ENCODE data around the gene APOC4.
"Not testable (repeated sequence)": the region's sequence is repeated elsewhere in the genome, so short reads cannot be mapped to it uniquely, and the experiment has no call there.

APOC4 gene

DNA sequence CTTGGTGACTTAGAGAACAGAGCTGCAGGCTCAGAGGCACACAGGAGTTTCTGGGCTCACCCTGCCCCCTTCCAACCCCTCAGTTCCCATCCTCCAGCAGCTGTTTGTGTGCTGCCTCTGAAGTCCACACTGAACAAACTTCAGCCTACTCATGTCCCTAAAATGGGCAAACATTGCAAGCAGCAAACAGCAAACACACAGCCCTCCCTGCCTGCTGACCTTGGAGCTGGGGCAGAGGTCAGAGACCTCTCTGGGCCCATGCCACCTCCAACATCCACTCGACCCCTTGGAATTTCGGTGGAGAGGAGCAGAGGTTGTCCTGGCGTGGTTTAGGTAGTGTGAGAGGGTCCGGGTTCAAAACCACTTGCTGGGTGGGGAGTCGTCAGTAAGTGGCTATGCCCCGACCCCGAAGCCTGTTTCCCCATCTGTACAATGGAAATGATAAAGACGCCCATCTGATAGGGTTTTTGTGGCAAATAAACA, 17.8 kb upstream of the APOC4 start:
- no peak for DNase-seq

DNA sequence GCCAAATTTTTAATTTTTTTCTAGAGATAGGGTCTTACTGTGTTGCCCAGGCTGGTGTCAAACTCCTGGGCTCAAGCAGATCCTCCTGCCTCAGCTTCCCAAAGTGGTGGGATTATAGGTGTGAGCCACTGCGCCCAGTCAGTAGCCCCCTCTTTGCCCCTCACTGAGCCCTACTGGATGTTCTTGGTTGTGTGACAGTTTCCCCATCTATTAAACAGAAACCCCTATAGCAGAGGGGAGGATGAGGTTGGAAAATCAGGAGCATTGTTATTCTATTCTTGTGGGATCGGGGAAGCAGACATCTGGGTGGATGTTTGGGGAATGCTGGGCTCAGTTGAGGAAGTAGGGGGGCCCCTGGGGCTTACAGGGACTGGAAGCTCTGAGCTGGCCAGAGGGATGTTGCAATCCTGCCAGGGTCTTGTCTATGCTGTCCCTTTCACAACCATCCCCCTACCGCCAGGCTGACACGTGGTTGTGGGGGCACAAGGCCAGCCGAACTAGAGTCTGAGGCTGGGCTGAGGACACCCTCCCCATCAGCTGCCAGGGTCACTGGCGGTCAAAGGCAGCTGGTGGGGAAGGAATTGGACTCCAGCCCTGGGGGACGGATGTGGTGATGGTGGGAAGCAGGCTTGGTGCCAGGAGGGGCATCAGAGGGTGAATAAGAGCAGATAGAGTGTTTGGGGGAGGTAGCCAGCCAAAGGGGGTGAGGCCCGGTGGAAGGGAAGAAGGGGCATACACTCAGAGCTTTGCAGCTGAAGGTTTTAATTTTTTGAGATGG, 16.7 kb upstream of the APOC4 start:
- no peak for DNase-seq

DNA sequence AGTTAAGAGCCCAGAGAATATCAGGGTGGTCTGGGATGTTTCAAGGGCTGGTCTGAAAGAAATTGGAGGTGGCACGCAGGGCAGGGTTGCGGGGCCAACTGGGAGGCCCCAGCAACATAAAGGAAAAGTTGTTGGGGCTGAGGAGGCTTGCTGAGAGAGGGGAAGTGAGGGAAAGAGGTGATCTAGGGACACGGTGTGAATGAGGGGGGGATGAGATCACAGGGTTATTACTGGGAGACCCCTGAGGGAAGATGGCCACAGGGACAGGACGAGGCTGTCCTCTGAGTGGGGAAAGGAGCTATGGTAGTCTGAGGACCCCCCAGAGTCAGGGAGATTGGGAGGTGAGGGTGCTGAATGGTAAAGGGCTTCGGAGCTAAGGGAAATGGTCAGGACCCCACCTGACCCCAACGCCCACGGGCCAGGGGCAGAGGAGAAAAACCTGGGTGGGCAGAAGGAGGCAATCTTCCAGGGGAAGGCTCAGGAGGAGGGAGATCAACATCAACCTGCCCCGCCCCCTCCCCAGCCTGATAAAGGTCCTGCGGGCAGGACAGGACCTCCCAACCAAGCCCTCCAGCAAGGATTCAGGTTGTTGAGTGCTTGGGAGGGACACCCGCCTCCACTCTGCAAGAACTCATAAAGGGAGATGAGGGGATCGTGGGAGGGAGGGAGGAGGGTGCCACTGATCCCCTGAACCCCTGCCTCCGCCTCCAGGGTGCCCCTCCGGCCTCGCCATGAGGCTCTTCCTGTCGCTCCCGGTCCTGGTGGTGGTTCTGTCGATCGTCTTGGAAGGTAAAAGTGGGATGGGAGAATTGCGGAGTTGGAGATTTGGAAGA, 15.6 kb upstream of the APOC4 start:
- DNase-seq, result not testable (repeated sequence)

DNA sequence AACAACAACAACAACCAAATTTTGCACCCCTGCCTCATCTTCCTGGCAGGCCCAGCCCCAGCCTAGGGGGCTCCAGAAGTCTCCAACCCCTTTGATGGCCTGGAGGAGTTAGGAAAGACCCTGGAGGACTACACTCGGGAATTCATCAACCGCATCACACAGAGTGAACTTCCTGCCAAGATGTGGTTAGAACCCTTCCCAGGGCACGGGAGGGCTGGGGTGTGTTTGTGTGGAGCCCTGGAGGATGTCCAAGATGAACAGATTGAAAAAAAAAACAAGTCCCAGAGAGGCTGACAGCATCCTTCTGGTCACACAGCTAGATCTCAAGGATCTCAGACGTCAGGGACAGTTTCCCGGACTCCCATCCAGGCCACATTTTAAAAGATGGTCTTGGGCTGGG, 14.3 kb upstream of the APOC4 start:
- no peak for DNase-seq

DNA sequence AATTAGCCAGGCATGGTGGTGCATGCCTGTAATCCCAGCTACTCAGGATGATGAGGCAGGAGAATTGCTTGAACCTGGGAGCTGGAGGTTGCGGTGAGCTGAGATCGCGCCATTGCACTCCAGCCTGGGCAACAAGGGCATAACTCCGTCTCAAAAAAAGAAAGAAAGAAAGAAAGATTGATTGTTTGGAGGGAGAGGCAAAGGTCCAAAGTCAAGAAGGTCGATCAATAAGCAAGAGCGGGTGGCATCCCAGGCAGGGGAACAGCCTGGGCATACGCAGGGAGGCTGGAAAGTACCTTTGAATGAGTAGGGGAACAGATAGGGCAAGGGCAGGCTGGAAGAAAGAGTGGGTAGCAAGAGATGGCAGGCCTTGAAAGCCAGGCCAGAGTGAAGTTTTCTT, 11.9 kb upstream of the APOC4 start:
- no peak for DNase-seq

DNA sequence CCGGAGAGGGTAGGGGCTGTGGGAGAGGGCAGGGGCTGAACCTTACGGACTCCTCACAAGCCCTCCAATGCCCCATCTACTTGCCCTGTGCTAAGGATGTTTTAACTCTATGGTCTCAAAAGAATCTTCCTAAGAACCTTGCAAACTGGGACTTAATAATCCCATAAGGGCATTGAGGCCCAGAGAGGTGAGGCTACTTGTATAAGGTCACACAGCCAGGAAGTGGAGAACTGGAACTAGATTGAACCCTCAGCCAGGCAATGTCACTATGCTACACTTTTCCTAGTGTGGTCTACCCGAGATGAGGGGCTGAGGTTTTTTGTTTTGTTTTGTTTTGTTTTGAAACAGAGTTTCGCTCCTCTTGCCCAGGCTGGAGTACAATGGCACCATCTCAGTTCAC, 10.5 kb upstream of the APOC4 start:
- DNase-seq, result no peak

DNA sequence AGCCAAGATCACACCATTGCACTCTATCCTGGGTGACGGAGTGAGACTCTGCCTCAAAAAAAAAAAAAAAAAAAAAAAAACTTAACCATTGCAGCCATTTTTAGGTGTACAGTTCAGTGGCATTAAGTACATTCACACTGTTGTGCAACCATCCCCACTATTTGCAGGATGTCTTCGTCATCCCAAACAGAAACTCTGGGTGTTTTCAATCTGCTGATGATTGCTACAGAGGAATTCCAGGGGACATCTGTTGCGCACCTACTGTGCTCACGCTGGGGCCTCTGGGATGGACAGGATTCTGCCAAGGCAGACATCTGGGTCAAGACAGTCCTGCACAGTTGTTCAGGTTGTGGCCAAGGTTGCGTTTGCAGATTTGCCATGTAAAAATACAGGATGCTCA, 2.4 kb upstream of the APOC4 start:
- no peak for DNase-seq

DNA sequence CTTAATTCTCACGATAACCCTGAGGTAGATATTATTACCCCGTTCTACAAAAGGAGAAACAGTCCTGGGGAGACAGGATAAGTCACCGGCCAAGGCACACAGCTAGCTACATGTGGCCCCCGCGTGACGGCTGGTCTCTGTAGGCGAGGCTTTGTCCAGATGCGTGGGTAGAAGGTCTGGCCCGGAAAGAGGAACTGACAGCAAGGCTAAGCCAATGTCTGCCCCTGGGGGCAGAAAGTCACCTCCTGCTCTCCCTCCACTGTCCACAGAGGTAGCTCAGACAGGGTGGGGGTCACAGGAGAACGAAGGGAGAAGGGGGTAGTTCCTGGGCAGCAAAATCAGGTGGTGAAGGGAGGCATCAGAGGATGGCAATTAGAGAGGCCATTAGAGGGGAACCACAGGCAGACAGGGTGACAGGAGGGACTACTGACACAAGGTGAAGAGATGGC, 1.8 kb downstream of the APOC4 start:
- DNase-seq, result no peak

DNA sequence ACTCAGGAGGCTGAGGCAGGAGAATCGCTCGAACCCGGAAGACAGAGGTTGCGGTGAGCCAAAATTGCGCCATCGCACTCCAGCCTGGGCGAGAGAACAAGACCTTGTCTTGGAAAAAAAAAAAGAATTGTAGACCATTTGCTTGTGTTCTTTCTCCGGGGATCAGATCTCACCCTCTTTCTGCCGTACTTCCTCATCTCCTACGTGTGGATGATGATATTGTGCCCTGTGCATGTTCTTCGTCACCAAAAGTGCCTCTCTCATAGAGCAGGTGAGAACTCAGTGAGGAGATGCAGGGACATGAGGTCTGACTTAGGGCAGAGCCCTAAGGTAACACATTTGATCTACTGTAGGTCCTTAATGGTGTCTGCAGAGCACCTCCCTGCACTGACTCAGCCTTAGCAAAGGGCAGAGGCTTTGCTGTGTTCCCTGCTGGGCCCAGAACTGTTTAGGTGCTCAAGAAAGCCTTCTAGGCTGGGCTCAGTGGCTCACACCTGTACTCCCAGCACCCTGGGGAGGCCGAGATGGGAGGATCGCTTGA, 5.1 kb downstream of the APOC4 start:
- no peak for DNase-seq

DNA sequence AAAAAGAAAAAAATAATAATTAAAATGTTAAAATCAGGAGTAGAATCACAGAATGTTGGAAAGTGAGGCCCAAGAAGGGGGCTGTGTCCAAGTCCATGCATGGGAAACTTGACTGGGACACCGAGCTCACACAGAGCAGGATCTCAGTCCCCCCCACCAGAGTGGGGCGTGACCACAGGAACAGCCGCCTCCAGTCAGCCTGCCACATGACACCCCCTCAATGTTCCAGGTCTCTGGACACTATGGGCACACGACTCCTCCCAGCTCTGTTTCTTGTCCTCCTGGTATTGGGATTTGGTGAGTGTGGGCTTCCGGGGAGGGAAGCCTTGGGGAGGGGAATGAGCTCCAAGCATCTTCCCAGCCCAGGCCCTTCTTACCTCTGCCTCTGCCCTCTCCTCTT, 6.2 kb downstream of the APOC4 start:
- no peak for DNase-seq

DNA sequence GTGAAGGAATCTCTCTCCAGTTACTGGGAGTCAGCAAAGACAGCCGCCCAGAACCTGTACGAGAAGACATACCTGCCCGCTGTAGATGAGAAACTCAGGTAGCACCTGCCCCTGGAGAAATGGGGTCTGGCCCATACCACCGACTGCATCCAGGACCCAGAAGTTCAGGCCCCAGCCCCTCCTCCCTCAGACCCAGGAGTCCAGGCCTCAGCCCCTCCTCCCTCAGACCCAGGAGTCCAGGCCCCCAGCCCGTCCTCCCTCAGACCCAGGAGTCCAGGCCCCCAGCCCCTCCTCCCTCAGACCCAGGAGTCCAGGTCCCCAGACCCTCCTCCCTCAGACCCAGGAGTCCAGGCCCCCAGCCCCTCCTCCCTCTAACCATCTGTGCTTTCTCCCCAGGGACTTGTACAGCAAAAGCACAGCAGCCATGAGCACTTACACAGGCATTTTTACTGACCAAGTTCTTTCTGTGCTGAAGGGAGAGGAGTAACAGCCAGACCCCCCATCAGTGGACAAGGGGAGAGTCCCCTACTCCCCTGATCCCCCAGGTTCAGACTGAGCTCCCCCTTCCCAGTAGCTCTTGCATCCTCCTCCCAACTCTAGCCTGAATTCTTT, 6.8 kb downstream of the APOC4 start:
- no peak for DNase-seq

DNA sequence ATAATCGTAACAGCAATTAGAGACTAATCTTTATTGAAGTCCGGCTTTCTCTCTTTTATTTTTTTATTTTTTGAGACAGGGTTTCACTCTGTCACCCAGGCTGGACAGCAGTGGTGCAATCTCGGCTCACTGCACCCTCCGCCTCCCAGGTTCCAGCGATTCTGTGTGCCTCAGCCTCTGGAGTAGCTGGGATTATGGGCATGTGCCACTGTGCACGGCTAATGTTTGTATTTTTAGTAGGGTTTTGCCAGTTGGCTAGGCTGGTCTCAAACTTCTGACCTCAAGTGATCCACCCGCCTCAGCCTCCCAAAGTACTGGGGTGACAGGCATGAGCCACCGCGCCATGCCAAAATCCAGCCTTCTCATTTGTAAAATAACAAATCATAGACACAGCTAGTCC, 7.5 kb downstream of the APOC4 start:
- no peak for DNase-seq

DNA sequence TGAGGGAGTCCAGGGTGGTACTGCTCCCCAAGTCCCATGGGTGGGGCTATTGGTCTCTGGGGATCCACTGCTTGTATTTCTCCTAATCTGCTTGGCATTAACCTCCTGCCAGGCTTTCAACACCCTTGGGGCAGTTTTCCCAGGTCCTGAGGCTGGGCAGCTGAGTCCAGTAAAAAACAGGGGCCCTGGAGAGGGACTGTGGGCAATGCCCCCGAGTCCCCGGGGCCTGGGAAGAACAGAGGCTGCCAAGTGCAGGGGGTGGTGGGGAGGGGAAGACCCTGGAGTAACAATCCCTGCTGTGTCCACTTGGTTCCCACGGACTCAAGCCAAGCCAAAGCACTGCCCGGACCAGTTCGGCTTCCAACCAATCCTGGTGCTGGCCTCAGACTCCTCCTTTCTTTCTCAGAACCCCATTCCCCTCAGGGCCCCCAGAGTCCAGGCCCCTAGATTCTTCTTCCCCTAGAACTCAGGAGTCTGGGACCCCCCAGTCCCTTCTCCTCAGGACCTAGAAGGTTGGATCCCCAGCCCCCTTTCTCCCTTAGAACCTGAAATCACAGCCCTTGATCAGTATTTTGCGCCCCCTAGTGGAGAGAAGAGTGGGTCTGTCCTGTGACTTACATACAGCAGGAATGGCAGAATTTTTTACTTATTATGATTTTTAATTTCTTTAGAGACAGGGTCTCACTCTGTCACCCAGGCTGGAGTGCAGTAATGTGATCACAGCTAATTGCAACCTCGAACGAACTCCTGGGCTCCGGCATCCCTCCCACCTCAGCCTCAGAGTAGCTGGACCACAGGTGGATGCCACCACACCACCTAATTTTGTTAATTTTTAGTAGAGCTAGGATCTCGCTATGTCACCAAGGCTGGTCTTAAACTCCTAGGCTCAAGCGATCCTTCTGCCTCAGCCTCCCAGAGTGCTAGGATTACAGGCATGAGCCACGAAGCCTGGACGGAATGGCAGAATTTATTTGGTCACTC, 9.4 kb downstream of the APOC4 start:
- peak; percentile 19 for DNase-seq

DNA sequence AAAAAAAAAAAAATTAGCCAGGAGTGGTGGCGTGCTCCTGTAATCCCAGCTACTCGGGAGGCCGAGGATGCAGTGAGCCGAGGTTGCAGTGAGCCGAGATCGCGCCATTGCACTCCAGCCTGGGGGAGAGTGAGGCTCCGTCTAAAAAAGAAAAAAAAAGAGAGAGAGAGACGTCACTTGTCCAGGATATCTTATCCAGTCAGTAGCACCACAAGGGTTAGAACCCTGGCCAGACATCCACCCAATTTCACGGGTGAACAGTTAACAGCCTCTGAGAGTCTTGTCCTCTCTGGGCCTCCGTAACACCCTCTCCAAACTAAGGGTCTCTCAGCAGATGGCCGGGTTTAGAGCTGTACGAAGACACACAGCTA, 12.2 kb downstream of the APOC4 start:
- DNase-seq, result no peak

DNA sequence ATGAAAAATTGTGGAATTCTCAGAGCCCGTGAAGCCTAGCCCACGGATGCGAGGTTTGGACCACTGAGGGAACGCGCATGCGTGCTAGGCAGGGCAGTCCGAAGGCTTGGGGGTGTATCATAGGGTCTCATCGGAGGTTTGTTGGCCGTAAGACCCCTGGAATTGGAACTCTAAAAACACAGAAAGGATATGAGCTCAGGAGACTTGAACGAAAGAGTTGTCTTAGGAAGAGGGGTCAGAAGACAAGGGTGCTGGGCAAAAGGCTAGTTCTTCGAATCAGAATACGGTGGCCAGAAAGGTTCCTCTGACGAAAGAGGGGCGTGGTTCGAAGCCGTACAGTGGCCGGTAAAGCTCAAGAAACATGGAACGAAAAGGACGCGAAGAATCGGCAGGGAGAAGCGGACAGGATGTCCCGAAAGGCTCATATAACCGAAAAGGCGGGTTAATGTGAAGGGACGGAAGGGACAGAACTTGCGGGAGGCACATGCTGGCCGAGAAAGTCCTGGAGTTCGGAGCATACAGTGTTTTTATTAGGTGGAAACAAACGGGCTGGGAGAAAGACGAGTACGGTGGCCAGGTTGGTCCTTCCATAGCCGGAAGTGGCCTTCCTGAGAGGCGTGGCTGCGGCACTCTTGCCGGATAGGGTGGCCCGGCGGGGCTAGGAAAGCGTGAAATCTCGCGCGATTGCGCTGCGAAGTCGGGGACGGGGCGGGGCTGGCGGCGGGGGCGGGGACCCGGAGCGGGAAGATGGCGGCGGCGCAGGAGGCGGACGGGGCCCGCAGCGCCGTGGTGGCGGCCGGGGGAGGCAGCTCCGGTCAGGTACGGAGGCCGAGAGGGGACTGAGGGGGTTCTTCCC, 12.8 kb downstream of the APOC4 start, which contains the start of gene CLPTM1:
CLPTM1 (plus strand) TSS at position 732 of the 856 bp plus-strand sequence; CDS start at position 748, 16 bp downstream.
- DNase-seq, result peak; percentile 91

DNA sequence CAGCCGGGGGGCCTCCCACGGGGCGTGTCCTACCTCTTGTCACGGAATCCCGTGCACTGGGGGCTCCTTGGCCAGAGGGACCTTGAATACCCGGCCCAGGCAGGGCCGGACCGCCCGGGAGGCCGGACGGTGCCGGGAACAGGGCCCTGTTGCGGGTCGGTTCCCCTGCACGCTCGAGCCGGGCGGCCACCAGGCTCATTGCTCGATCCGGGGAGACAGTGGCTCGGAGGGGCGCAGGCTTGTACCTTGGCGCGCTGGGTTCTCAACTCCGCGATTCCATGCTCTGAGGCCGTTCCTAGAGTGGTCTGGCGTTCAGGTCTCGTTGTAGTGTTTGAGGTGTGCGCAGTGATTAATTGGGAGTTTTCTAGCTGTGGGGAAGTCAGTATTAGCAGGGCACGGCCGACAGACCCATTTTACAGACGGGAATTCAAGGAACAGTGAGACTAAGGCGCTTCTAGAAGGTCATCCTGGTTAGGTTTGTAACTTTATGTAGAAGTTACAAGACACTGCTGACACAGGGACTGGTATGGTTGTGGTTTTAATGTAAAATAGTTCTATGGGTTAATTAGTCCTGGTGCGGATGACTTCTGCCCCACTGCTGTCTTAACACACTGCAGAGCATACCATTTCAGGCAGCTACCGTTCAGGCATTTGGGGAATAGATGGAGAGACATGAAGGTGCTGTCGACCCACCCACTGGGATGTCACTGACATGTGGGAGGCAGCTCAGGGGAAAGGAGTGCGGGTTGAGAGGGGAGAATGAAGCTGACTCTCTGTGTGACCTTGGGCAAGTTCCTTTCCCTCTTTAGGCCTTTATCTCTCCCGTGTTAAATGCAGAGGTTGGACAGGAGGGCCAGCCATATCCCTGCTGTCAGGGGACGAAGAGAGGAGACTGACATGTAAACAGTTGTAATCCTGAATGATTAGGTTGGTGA, 13.7 kb downstream of the APOC4 start:
- DNase-seq, result no peak

DNA sequence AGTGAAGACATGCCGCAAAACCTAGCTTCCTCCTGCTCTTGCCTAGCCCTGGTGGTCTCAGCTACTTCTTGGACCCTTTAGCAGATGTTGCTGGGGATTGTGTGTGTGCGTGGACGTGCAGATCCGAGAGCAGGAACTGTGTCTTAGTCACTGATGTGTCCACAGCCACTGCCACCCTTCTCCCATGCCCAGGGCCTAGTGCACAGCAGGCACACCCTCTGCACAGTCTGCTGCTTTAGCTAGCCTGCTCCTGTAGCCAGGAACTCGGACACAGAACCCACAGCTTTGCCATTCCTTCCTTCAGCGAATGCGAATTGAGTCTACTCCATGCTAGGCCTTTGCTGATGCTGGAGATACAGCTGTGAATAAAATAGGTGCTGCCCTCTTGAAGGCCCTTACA, 15.5 kb downstream of the APOC4 start:
- no peak for DNase-seq

DNA sequence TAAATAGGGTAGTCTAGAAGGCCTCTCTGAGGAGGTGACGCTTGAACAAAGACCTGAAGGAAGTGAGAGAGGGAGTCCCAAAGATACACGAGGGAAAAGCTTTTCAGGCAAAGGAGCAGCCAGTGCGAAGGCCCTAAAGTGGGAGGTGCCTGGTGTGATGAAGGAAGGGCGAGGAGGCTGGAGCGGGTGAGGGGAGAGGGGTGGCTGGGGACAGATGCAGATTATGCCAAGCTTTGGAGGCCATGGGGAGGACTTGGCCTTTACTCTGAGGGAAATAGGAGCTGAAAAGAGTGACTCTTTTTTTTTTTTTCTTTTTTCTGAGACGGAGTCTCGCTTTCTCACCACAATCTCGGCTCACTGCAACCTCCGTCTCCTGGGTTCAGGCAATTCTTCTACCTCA, 16.1 kb downstream of the APOC4 start:
- no peak for DNase-seq

DNA sequence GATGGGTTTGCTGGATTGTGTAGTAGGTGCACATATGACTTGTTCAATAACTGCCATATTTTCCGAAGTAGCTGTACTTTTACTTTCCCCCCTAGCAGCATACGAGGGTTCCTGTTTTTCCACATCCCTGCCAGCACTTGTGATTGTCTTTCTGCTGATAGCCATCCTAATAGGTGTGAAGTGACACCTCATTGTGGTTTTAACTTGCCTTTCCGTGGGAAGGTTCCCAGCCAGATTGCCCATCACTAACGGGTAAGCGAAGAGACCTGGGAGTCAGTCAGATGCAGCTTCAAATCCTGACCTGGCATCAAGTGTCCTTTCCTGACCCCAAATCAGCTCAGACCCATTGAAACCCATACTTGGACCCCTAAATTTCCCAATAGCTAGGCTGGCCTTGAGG, 17.7 kb downstream of the APOC4 start:
- no peak for DNase-seq
